Caki2 (cell line): ENCODE results near the gene RBPJ. TPM values are rescaled to one million over a fixed set of nuclear protein-coding genes. Genes with fewer than 3 reads are reported as not detected.
A peak's percentile ranks its signal among the peaks of the same experiment; 100 is the strongest.

Experiments used
- DNase-seq: peaks from one replicate; pipeline ENCODE4 v3.0.0-alpha.2; 2015; ENCODE audit warnings: low read depth
- in situ Hi-C: cut with HindIII; loops from 2 replicates; pipeline ENCODE4 v1.10.0; 2016; ENCODE audit warnings: low sequenced_read_pairs, low pct_unique_long_range_greater_than_20kb, mixed read lengths
- total RNA-seq: library from RNA; depleted of rRNA; stranded (reverse); fragments of >200 nt; shearing (Covaris generic); gene quantifications from 2 replicates; pipeline ENCODE4 v1.2.3, GENCODE V29; 2014; ENCODE audit warnings: low replicate concordance

RBPJ gene
- total RNA-seq, 1 experiment from 2014 or later = 38.3 TPM

DNA sequence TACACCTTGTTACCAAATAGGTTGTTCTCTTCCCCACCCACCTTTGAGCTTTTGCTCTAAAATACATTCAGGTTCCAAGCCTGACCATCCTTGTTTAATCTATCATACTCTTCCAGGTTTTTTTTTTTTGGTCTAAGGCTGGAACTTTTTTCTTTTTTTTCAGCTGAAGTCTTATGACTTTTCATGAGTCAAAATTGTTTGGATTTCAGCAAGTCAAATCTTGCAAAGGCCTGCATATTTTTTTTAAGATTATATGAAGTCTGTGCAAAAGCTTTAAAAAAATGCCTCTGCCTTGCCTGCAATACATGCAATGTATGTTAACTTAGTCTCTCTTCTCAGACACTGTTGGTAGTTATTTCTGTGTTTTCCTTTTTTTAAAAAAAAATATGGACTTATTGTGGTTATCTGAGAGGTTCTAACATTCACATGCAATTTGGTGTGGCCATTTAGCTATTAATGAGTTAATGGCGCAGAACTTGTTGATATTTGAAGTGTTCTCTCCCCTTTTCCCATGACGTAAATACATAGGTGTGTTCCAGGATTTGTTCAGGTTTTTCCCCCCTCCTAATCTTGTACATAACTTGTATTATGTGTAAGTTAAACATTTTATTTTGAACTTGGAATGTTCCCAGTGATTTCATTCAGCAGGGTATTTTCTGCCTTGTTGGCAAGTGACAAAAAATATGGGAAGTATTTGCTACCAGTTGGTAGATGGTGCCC lies 110.8 kb downstream of the RBPJ start:
- in situ Hi-C loops = loop anchor here (25.0 kb wide), 1 partner anchor 281 kb away; no protein-coding TSS in a partner anchor
- DNase-seq = no peak

DNA sequence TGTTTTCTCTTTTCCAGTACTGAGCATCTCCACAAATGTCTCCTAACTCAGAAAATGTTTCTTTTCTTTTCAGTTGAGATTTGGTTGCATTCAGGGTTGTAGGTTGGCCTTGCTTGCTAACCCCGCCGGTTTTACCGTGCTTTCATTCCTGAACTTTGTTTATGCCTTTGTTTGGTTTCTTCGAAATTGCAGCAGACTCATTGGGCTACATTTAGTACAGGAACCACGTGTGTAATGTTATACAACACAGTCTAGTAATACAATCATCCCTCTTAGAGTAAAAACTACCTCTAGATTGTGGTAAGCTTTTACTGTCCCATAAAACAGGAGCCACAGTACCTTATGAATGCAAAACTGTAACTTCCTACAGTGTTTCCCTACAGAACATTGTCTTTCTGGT lies 111.6 kb downstream of the RBPJ start:
- in situ Hi-C loops = loop anchor here (25.0 kb wide), 1 partner anchor 280 kb away; no protein-coding TSS in a partner anchor
- no peak for DNase-seq

DNA sequence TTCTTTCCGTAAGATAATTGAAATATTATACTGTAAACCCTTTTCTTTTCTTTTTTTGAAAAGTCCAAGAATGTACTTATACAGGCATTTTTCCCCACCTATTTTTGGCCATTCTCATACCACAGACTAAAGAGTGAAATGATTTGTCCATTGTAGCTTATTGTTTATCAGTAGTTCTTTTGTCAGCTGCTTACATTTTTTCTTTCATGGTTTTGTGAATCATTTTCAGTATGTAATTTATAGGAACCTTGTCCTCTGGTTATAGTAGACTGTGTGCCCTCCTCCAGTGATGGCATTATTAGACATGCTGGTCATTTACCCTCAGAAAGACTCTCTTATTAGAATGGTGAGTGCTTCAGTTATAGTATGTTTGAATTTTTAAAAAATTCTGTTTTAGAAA lies 112.7 kb downstream of the RBPJ start:
- in situ Hi-C loops = loop anchor here (25.0 kb wide), 1 partner anchor 279 kb away; no protein-coding TSS in a partner anchor
- no peak for DNase-seq

DNA sequence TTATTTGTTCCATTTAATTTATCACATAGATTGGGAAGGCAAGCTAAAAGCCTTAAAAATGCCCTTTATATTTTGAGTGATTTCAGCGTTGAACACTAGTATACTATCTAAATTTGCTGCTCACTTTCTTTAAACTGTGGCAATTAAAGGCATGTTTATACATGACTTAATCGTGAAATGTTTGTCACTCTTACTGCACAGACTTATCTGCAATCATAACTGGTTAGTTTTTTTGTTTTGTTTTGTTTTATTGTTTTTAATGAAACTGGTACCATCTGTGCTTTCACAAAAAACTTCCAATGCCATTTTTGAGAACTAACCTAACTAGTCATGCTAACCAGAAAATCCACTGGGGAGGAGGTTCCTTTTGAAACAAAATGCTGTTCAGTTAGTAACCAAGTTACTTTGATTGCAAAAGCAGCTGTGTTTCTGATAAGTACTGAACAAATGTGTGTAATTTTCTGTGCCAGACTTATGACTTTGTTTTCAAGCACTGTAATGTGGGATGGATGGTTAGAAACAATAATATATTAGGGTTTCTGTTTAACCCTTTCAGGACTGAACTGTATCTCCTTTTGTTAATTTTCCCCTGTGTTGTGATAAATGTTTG lies 113.3 kb downstream of the RBPJ start:
- in situ Hi-C loops = loop anchor here (25.0 kb wide), 1 partner anchor 278 kb away; no protein-coding TSS in a partner anchor
- DNase-seq = no peak

DNA sequence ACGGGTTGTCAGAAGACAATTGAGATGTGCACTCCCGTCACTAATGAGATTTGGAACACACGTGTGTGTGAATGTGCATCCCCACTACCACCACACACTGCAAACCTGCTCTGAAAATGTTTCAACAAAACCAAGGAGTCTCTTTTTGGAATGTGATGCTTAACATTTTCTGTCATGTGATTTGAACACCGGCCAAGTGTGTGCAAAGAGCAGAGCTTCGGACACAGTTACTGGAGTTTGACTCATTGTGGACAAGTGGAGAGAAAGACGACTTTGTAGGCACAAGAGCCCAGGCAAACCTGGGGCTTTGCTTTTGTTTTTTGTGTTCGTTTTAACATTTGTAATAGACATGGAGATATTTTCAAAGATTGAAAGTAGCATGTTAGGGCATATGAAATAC lies 120.3 kb downstream of the RBPJ start:
- in situ Hi-C loops = loop anchor here (25.0 kb wide), 1 partner anchor 271 kb away; no protein-coding TSS in a partner anchor
- no peak for DNase-seq

DNA sequence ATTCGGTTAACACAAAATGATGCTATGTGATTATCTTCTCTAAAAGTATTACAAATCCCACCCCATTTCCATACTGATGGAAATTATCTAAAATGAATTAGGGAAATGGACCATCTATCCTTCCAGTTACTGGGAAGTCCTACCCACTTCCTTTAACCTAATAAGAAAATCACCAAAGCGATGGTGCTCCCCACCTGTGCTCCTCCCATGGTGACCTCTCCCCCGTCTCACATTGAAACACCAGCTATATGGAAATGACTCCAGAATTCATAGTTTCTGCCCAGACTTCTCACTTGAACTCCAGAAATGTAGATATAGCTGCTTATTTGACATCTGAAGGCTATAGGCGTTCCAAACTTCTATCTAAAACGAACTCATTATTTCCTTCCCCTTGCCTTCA lies 121.0 kb downstream of the RBPJ start:
- no peak for DNase-seq
- in situ Hi-C loops = loop anchor here (25.0 kb wide), 1 partner anchor 271 kb away; no protein-coding TSS in a partner anchor

DNA sequence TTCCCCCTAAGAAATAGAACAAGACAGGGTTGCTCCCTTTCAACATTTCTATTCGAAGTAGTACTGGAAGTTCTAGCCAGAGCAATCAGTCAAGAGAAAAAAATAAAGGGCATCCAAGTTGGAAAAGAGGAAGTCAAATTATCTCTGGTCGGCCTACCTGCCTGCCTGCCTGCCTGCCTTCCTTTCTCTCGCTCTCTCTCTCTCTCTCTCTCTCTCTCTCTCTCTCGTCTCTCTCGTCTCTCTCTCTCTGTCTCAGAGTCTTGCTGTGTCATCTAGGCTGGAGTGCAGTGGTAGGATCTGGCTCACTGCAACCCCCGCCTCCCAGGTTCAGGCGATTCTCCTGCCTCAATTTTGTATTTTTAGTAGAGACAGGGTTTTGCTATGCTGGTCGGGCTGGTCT lies 126.6 kb downstream of the RBPJ start:
- no peak for DNase-seq
- in situ Hi-C loops = loop anchor here (25.0 kb wide), 1 partner anchor 265 kb away; no protein-coding TSS in a partner anchor

DNA sequence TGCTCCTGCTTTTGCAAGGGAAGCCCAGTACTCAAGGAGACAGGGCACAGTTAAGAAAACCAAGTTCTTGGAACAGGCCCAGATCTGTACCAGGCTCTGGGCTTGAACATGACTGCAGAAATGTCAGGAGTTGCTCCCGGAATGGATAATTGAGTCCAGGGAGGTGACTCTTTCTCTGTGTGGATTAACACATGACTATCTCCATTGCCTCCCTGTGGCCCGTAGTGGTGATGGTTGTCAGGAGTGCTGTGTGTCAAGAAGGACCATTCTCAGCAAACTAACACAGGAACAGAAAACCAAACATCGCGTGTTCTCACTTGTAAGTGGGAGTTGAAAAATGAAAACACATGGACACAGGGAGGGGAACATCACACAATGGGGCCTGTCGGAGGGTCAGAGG lies 129.6 kb downstream of the RBPJ start:
- in situ Hi-C loops = no loop called here
- DNase-seq = no peak

DNA sequence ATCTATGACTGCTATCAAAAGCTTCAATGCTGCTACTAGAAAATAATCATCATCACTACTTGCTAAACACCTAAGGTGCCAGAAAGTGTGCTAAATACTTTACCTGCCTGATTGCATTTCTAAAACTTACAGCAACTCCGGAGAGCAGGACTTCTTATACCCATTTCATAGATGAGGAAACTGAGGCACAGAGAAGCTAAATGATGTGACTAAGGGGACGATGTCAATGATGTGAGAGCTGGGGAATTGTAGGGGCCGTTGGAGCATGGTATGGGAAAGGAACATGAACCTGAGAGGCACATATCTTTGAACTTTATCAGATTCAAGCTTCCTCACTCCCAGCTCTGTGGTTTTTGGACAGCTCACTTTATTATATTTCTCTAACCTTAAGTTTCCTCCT lies 130.8 kb downstream of the RBPJ start:
- in situ Hi-C loops = no loop called here
- no peak for DNase-seq

DNA sequence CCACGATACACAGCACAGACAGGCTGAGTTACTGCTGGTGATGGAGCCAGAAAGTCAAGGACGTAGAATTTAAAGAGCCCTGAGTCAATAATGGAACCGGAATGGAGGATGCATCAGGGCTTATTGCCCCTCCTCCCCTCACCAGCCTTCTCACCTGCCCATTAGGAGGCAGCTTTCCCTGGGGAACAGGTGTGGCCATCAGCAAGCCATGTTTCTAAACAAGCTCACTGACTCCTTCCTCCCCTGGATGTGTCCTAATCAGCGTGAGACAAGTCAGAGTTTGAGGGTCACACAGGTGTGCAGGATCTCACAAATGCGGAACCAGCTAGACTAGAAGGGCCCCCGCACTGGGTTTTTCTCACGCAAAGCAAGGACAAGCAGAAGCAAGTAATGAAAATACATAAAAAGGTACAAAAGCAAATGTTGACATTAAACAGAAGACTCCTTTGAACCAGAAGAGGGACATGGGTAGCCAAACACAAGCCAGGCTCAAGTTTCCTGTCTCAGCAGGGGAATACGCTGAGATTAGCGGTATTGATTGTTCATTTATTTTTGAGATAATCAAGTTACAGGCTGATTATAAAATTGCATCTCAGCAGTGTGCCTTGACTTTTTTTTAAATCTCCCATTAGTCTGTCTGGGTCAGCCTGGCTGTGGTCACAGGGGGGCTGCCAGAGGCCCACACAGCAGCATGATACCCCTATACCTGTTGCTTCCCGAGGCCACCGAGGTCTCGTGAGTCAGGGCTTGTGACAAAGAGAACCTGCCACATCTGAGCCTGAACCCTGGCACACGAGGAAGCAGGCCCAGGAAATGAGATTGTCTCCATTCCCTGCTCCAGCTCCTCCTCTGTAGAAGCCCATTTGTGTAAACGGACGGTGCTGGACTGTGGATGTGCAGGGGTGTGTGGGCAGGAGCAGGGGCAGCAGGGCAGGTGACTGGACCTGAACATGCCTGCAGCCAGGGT lies 132.0 kb downstream of the RBPJ start:
- in situ Hi-C loops = no loop called here
- no peak for DNase-seq

DNA sequence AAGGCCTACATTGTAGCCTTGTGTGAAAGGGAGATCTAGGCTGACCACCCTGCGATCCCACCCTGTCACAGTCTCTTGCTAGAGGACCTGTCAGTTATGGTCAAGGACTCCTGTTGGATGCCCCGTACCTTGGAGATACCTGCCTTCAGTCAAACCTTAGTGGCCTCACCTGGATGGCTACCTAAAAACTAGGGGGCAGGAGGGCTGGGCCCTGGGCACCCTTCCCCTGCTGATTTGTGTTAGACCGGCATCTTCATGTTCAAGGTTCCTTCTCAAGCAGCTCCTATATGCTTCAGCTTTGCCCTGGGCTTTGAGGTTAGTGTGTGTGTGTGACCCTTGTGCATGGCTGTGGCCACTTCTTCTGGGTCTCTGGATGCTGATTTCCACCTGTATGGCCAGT lies 134.1 kb downstream of the RBPJ start:
- in situ Hi-C loops = no loop called here
- DNase-seq = no peak

DNA sequence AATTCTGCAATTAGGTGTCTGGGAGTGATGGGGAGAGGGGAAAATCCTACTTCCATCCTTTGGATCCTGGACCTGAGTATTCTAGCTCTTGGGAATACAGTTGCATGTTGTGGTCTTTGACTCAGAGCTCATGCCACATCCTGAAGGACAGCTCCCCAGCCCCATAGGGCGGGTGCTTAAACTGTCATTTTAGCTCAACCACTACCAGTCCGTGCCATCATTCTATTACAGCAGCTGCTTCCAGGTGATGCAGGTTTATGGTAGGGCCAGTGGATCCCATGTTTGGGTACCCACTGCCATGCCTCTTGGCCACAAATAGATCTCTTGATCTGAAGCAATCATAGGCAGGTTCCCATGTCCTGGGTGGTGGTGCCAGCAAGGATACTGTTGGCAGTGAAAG lies 134.8 kb downstream of the RBPJ start:
- no peak for DNase-seq

DNA sequence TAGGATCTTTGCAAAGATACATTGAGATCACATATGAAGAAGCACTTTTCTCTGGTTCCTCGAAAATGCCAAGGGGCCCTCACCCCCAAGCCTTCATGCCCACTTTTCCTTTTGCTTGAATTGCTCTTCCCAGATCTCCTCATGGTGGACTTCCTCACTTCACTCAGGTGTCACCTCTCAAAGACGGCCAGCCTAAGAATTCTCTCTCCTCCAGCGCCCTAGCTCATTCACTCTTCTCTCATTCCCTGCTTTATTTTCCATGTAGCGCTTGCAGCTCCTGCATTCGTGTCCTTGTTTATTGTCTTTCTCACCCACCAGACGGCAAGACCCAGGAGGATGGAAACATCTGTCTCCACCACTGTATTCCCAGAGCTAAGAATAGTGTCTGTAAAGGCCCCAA lies 136.6 kb downstream of the RBPJ start:
- in situ Hi-C loops = no loop called here
- no peak for DNase-seq

More for the DNA sequence above, 134.8 kb downstream of the RBPJ start:
- in situ Hi-C loops = no loop called here

DNA sequence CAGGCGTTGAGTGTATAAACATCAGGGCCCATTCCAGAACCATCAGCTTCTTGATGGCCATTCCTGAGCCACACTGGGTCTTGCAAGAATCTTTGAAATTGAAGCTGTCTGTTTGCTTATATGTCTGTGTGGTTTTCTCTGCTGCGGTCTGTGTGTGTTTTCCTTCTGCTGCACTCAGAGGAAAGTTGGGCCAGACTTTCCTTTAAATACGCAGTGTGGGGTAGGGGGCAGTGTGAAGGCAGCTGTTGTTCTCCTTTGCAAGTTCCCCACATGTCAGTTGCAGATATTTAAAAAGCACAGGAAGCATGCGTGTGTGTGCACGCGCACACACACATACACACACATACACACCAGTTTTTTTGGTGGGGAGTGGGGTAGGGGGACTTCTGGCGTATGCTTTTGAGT lies 137.3 kb downstream of the RBPJ start:
- in situ Hi-C loops = no loop called here

DNA sequence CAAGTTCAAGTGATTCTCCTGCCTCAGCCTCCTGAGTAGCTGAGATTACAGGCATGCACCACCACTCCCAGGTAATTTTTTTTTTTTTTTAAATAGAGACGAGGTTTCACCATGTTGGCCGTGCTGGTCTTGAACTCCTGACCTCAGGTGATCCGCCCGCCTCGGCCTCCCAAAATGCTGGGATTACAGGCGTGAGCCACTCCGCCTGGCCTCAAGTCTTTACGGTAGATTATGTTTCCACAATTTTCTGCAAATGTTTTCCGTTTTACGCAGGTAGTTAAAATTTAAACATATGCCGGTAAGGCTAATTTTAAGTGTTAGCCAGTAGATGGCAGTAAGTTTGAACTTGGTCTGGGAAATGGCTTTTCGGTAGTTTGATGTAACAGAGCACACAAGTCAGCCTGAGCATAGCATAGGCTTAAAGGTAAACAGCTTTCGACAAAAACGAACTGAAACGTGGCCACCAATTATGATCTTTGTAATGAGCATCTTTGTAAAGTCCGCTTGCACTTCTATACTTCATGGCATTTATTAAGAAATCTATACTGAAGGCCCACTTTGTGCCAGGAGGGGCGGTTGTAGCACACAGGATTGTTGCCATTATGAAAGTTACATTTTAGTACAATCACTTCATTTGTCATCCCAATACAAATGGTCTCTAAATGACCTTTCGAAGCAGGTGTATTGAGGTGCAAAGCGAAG lies 138.4 kb downstream of the RBPJ start:
- in situ Hi-C loops = no loop called here
- peak; percentile 66 for DNase-seq

More for the DNA sequence above, 137.3 kb downstream of the RBPJ start:
- DNase-seq = no peak

DNA sequence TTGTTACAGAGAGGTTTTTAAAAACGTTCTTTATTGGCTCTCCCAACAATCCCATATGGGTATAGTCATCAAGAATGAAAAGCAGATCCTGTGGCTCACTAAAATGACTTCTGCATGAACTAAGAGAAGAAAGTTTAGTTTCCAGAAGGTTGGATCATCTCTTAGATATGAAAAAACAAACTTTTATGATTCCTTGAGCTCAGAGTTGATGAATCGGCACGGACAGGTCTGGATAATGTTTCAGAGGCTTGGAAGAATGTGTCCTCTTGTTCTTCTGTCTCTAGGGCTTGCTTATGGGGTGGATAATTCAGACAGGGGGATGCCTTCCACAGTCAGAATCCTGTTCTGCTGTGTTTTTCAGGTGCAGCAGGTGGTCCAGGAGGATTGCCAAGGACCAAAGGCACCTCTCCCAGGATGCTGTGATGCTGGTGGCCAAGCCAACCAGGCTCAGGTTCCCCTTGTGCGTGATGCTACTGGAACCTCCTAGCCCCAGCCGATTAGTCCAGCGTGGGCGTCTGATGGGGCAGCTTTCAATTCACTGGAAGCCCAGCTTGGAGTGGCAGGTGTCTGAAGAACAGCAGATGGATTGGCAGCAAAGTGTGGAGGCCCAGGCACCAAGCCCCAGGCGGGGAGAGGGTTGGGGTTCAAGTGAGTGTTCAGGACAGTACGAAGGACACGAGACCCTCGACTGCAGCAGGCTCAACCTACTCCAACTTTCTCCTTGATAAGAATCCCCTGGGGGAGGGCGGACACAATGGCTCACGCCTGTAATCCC lies 139.1 kb downstream of the RBPJ start:
- DNase-seq = no peak
- in situ Hi-C loops = no loop called here

DNA sequence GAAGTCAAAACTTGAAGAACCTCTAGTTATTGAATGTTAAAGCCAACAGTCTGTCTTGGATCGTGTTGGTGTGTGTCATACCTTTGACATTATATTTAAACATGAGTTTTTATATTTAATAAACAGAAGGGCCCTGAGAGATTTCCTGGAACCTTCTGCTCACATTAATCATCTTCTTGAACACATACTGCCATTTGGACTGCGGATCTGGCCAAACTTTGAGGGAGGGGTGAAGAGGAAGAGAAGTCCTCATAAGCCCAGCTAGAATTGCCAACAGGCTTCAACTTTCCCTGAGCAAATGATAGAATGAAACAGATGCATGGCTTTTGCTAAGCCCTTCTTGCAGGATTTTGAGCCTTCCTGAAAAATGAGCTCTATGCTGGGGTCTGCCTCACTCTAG lies 142.1 kb downstream of the RBPJ start:
- in situ Hi-C loops = no loop called here
- DNase-seq = no peak
